Measurements from ENCODE around the gene ALKBH5.
A peak's percentile ranks its signal among the peaks of the same experiment; 100 is the strongest.

ALKBH5 gene

GRCh38 chr17:18258356-18259038 is 74.9 kb downstream of the ALKBH5 start, which contains the start of gene FLII (continued):
- TF ChIP-seq ZNF626 (tag by site-specific recombination; IDR thresholded peaks at IDR 0.05) (no peak), SETDB1 (IDR thresholded peaks at IDR 0.05; ENCODE audit: insufficient read length, low read length) (no peak), ZNF501 (tag by site-specific recombination; IDR thresholded peaks at IDR 0.05) (no peak), ZNF792 (tag by site-specific recombination; IDR thresholded peaks at IDR 0.05) (no peak), IKZF3 (tag by site-specific recombination; IDR thresholded peaks at IDR 0.05) (peak; percentile 14; the same call in 1 of the 2 replicates), ZNF549 (tag by site-specific recombination; IDR thresholded peaks at IDR 0.05) (no peak), ZBTB8A (tag by site-specific recombination; IDR thresholded peaks at IDR 0.05) (peak; percentile 52), ZNF311 (tag by site-specific recombination; IDR thresholded peaks at IDR 0.05; ENCODE audit: borderline replicate concordance) (no peak), GLI2 (tag by site-specific recombination; IDR thresholded peaks at IDR 0.05; ENCODE audit: borderline replicate concordance, low read depth) (no peak), ZNF624 (tag by site-specific recombination; IDR thresholded peaks at IDR 0.05) (no peak), ZNF2 (tag by site-specific recombination; IDR thresholded peaks at IDR 0.05) (0 out of 2 replicates have a peak, but pooled peaks have one; percentile 25), ZSCAN4 (tag by site-specific recombination; IDR thresholded peaks at IDR 0.05) (no peak), REST (tag by site-specific recombination; IDR thresholded peaks at IDR 0.05) (0 out of 2 replicates have a peak, but pooled peaks have one; percentile 15), ZNF785 (tag by site-specific recombination; IDR thresholded peaks at IDR 0.05) (no peak), ZNF37A (tag by site-specific recombination; IDR thresholded peaks at IDR 0.05) (no peak), ZNF24 (tag by site-specific recombination; IDR thresholded peaks at IDR 0.05) (no peak), TCF7L2 (IDR thresholded peaks at IDR 0.05; ENCODE audit: borderline replicate concordance, low read depth, low read length) (no peak), AEBP2 (tag by site-specific recombination; IDR thresholded peaks at IDR 0.05; ENCODE audit: borderline replicate concordance) (no peak), REPIN1 (tag by site-specific recombination; IDR thresholded peaks at IDR 0.05; ENCODE audit: low read depth) (no peak), ZNF248 (tag by site-specific recombination; IDR thresholded peaks at IDR 0.05) (no peak), ZNF473 (tag by site-specific recombination; IDR thresholded peaks at IDR 0.05) (no peak)
- TF ChIP-seq, protein P1, sequence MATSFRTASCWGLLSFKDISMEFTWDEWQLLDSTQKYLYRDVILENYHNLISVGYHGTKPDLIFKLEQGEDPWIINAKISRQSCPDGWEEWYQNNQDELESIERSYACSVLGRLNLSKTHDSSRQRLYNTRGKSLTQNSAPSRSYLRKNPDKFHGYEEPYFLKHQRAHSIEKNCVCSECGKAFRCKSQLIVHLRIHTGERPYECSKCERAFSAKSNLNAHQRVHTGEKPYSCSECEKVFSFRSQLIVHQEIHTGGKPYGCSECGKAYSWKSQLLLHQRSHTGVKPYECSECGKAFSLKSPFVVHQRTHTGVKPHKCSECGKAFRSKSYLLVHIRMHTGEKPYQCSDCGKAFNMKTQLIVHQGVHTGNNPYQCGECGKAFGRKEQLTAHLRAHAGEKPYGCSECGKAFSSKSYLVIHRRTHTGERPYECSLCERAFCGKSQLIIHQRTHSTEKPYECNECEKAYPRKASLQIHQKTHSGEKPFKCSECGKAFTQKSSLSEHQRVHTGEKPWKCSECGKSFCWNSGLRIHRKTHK (tag by site-specific recombination; IDR thresholded peaks at IDR 0.05) = no peak
- TF ChIP-seq, protein P2, sequence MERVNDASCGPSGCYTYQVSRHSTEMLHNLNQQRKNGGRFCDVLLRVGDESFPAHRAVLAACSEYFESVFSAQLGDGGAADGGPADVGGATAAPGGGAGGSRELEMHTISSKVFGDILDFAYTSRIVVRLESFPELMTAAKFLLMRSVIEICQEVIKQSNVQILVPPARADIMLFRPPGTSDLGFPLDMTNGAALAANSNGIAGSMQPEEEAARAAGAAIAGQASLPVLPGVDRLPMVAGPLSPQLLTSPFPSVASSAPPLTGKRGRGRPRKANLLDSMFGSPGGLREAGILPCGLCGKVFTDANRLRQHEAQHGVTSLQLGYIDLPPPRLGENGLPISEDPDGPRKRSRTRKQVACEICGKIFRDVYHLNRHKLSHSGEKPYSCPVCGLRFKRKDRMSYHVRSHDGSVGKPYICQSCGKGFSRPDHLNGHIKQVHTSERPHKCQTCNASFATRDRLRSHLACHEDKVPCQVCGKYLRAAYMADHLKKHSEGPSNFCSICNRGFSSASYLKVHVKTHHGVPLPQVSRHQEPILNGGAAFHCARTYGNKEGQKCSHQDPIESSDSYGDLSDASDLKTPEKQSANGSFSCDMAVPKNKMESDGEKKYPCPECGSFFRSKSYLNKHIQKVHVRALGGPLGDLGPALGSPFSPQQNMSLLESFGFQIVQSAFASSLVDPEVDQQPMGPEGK (tag by site-specific recombination; IDR thresholded peaks at IDR 0.05) = peak; percentile 89
- TF ChIP-seq, protein P3, sequence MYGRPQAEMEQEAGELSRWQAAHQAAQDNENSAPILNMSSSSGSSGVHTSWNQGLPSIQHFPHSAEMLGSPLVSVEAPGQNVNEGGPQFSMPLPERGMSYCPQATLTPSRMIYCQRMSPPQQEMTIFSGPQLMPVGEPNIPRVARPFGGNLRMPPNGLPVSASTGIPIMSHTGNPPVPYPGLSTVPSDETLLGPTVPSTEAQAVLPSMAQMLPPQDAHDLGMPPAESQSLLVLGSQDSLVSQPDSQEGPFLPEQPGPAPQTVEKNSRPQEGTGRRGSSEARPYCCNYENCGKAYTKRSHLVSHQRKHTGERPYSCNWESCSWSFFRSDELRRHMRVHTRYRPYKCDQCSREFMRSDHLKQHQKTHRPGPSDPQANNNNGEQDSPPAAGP (tag by site-specific recombination; IDR thresholded peaks at IDR 0.05) = no peak
- TF ChIP-seq, protein P4, sequence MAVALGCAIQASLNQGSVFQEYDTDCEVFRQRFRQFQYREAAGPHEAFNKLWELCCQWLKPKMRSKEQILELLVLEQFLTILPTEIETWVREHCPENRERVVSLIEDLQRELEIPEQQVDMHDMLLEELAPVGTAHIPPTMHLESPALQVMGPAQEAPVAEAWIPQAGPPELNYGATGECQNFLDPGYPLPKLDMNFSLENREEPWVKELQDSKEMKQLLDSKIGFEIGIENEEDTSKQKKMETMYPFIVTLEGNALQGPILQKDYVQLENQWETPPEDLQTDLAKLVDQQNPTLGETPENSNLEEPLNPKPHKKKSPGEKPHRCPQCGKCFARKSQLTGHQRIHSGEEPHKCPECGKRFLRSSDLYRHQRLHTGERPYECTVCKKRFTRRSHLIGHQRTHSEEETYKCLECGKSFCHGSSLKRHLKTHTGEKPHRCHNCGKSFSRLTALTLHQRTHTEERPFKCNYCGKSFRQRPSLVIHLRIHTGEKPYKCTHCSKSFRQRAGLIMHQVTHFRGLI (tag by site-specific recombination; IDR thresholded peaks at IDR 0.05) = peak; percentile 91

Data from HEK293 (cell line).